ENCODE data around the gene HIF1A. TPM values are rescaled to one million over a fixed set of nuclear protein-coding genes. Genes with fewer than 3 reads are reported as not detected.
"Not testable (repeated sequence)": the region's sequence is repeated elsewhere in the genome, so short reads cannot be mapped to it uniquely, and the experiment has no call there.

Gene HIF1A
- total and polyA plus RNA-seq, 2 donors (not counting 3 experiments of a cell fraction or from before 2014, with no cell fraction given), result 58.3 to 179 TPM

DNA sequence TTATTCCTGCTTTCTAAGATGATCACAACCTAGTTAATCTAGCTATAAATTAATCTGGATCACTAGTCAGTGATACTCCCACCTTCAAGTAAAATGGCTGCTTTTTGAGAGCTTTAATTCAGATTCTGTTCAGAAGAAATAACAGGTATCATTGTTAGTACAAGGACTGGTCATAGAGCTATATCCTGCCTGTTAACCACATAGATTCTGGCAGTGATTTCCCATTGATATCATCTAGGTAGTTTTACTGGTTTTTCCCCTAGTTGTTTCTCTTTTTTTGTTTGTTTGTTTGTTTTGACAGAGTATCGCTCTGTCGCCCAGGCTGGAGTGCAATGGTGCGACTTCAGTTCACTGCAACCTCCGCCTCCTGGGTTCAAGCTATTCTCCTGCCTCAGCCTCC, 39.0 kb upstream of the HIF1A start:
- ChIA-PET POLR2A (interaction anchor here (0.7 kb wide), 1 partner anchor 86 kb away, joined by 3 read pairs; no protein-coding TSS in a partner anchor), CTCF (interaction anchor here (0.7 to 1.6 kb wide), 2 partner anchors 17 to 129 kb away, joined by 3 to 4 read pairs; no protein-coding TSS in a partner anchor)
- Histone ChIP-seq H3K4me1 (ENCODE audit: control insufficient read depth, extremely low read depth, insufficient read depth, low read length) (peaks cover 31% of the 10 kb centered on the region), H3K36me3 (ENCODE audit: control insufficient read depth in 2 of 2, extremely low read depth in 1 of 2, insufficient read depth in 2 of 2, low read length in 2 of 2) (no peaks in the 10 kb centered on the region), H3K4me3 (replicated peaks in 1 of 3; ENCODE audit: insufficient read depth in 1 of 3, low read depth in 1 of 3, low read length in 3 of 3) (no peak overlapping the region), H3K9me1 (replicated peaks; ENCODE audit: control insufficient read depth, extremely low read depth, insufficient read depth, low read length) (no peaks in the 10 kb centered on the region), H3K9ac (replicated peaks; ENCODE audit: extremely low read depth, insufficient read depth, low read length) (no peak overlapping the region), H3K27me3 (ENCODE audit: control insufficient read depth in 2 of 2, insufficient read depth in 2 of 2, low read length in 2 of 2) (no peaks in the 10 kb centered on the region), H2AFZ (ENCODE audit: low read depth, low read length) (no peak overlapping the region), H3K9me3 (replicated peaks; ENCODE audit: control insufficient read depth, insufficient read depth, low read length) (no peaks in the 10 kb centered on the region), H3K27ac (ENCODE audit: insufficient read depth, low read depth, low read length) (no peak overlapping the region), H4K20me1 (replicated peaks; ENCODE audit: control insufficient read depth, extremely low read depth, insufficient read depth, low read length) (no peaks in the 10 kb centered on the region), H3K79me2 (ENCODE audit: control insufficient read depth, insufficient read depth, low read length) (no peaks in the 10 kb centered on the region), H3K4me2 (ENCODE audit: insufficient read depth, low read length) (no peak overlapping the region)
- no TSS peak for BruUV-seq (replicated peaks)
- TF ChIP-seq POLR2A (IDR thresholded peaks at IDR 0.05; ENCODE audit: low read depth, low read length) (no peak), MYC (IDR thresholded peaks at IDR 0.05; ENCODE audit: low read depth, low read length) (no peak), POLR2AphosphoS5 (IDR thresholded peaks at IDR 0.05; ENCODE audit: insufficient read depth, low read depth, low read length) (no peak), GATA2 (IDR thresholded peaks at IDR 0.05; ENCODE audit: insufficient read depth, insufficient read length, low read depth, low read length) (no peak), FOS (IDR thresholded peaks at IDR 0.05; ENCODE audit: borderline replicate concordance, insufficient read depth, low read length) (no peak), EZH2 (IDR thresholded peaks at IDR 0.05; ENCODE audit: borderline replicate concordance, low read depth, low read length, severe bottlenecking) (no peak), JUN (IDR thresholded peaks at IDR 0.05; ENCODE audit: borderline replicate concordance, insufficient read depth, insufficient read length, low read depth) (no peak)
- TF ChIP-seq, protein P1, sequence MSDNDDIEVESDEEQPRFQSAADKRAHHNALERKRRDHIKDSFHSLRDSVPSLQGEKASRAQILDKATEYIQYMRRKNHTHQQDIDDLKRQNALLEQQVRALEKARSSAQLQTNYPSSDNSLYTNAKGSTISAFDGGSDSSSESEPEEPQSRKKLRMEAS (IDR thresholded peaks at IDR 0.05; ENCODE audit: insufficient read depth, insufficient read length), result no peak
- TF ChIP-seq, protein P2, sequence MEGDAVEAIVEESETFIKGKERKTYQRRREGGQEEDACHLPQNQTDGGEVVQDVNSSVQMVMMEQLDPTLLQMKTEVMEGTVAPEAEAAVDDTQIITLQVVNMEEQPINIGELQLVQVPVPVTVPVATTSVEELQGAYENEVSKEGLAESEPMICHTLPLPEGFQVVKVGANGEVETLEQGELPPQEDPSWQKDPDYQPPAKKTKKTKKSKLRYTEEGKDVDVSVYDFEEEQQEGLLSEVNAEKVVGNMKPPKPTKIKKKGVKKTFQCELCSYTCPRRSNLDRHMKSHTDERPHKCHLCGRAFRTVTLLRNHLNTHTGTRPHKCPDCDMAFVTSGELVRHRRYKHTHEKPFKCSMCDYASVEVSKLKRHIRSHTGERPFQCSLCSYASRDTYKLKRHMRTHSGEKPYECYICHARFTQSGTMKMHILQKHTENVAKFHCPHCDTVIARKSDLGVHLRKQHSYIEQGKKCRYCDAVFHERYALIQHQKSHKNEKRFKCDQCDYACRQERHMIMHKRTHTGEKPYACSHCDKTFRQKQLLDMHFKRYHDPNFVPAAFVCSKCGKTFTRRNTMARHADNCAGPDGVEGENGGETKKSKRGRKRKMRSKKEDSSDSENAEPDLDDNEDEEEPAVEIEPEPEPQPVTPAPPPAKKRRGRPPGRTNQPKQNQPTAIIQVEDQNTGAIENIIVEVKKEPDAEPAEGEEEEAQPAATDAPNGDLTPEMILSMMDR (IDR thresholded peaks at IDR 0.05; ENCODE audit: extremely low read depth in 1 of 2, insufficient read depth in 1 of 2, low read depth in 1 of 2, low read length in 2 of 2), result no peak
- DNase-seq (ENCODE audit: low read depth, low spot score) (no peak), FAIRE-seq (no peak)
- intact Hi-C loops (cut with micrococcal nuclease), result no loop called here
- dilution Hi-C loops (cut with MboI; ENCODE audit: extremely low pct_ligation_motif_present, low sequenced_read_pairs), result no loop called here

DNA sequence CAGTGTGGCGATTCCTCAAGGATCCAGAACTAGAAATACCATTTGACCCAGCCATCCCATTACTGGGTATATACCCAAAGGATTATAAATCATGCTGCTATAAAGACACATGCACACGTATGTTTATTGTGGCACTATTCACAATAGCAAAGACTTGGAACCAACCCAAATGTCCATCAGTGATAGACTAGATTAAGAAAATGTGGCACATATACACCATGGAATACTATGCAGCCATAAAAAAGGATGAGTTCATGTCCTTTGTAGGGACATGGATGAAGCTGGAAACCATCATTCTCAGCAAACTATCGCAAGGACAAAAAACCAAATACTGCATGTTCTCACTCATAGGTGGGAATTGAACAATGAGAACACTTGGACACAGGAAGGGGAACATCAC, 37.2 kb upstream of the HIF1A start:
- POLR2A ChIA-PET; H2AFZ ChIP-seq (ENCODE audit: low read depth, low read length); H3K27me3 ChIP-seq (ENCODE audit: control insufficient read depth in 2 of 2, insufficient read depth in 2 of 2, low read length in 2 of 2); DNase-seq (ENCODE audit: low read depth, low spot score); H4K20me1 ChIP-seq (replicated peaks; ENCODE audit: control insufficient read depth, extremely low read depth, insufficient read depth, low read length); H3K79me2 ChIP-seq (ENCODE audit: control insufficient read depth, insufficient read depth, low read length); H3K9me1 ChIP-seq (replicated peaks; ENCODE audit: control insufficient read depth, extremely low read depth, insufficient read depth, low read length); intact Hi-C loops (cut with micrococcal nuclease); FAIRE-seq; H3K27ac ChIP-seq (ENCODE audit: insufficient read depth, low read depth, low read length); H3K9ac ChIP-seq (replicated peaks; ENCODE audit: extremely low read depth, insufficient read depth, low read length); H3K36me3 ChIP-seq (ENCODE audit: control insufficient read depth in 2 of 2, extremely low read depth in 1 of 2, insufficient read depth in 2 of 2, low read length in 2 of 2); H3K4me3 ChIP-seq (replicated peaks in 1 of 3; ENCODE audit: insufficient read depth in 1 of 3, low read depth in 1 of 3, low read length in 3 of 3); dilution Hi-C loops (cut with MboI; ENCODE audit: extremely low pct_ligation_motif_present, low sequenced_read_pairs); H3K9me3 ChIP-seq (replicated peaks; ENCODE audit: control insufficient read depth, insufficient read depth, low read length); BruUV-seq (replicated peaks); H3K4me2 ChIP-seq (ENCODE audit: insufficient read depth, low read length); CTCF ChIA-PET: not testable (repeated sequence)
- H3K4me1 ChIP-seq (ENCODE audit: control insufficient read depth, extremely low read depth, insufficient read depth, low read length), result peaks cover 41% of the 10 kb centered on the region
